Erythroblast (primary cell): ENCODE results near the gene STRIP2.
"Not testable (repeated sequence)": the region's sequence is repeated elsewhere in the genome, so short reads cannot be mapped to it uniquely, and the experiment has no call there.

Experiments used
- DNase-seq, 2 experiments: peaks; one replicate each; lab custom pipeline; 2025; lab: John Stamatoyannopoulos, UW
- GATA1 ChIP-seq: IDR thresholded peaks from 2 replicates; pipeline ENCODE4 v1.6.1; 2011; ENCODE audit warnings: low read depth, mild to moderate bottlenecking, control low read depth, low read length, moderate library complexity
- POLR2A ChIP-seq: IDR thresholded peaks from 2 replicates; pipeline ENCODE4 v1.6.1; 2011; ENCODE audit warnings: mild to moderate bottlenecking, low read length

The STRIP2 gene

GRCh38 chr7:129480674-129481363 lies 46.6 kb downstream of the STRIP2 start:
- DNase-seq, result no peak
- TF ChIP-seq GATA1 (no peak), POLR2A (no peak)

- DNase-seq, result not testable (repeated sequence)
Observed at GRCh38 chr7:129481376-129481775, 47.1 kb downstream of the STRIP2 start.

DNA sequence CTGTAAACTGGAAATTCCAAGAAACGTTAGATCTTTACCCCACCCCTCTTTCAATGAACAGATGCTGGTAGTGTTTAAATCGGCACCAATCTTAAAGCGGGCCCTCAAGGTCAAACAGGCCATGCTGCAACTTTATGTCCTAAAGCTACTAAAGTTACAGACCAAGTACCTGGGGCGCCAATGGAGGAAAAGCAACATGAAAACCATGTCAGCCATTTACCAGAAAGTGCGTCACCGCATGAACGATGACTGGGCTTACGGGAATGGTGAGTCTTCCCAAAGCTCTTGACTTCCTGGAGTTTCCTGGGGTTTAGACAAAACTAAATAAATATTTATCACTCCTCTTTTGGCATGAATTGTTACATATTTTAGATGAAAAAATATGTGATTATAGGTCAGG lies 48.5 kb downstream of the STRIP2 start:
- DNase-seq, result no peak
- TF ChIP-seq POLR2A (no peak), GATA1 (no peak)

DNA sequence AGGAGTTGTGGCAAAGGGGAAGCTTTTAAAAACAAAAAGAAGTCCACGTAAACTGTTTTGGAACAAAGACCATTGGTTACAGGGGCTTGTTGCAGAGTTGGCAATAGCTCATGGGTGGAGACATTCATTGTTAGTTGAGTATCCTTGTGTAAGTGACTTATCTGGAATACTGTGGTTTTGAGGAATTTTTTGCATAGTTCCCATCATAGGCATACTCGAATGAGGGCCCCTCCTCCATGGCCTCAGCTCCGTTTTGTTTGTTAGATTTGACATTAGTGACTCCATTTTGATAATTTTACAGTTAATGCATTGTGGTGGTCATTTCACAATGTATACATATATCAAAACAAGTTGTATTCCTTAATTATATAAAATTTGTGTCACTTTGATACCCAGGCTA lies 55.3 kb downstream of the STRIP2 start:
- no peak for DNase-seq
- TF ChIP-seq POLR2A, result no peak

DNA sequence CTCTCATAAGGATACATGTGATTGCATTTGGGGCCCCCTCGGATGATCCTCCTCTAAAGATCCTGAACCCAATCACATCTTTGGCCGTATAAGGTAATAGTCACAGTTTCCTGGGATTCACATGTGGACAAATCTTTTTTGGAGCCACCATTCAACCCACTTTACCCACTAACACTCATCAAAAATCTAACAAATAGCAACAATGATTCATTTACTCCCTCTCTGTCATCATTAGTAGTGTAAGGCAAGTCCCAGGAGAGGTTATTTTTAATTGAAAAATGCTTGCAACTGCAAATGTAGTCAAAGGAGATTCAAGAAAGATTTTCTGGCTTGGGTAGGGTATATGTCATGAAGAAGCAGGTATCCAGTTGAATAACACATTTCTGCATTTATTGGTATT lies 58.2 kb downstream of the STRIP2 start:
- no peak for DNase-seq
- TF ChIP-seq POLR2A, result no peak
- no peak for TF ChIP-seq GATA1

GRCh38 chr7:129493555-129493954 lies 59.3 kb downstream of the STRIP2 start:
- DNase-seq, result no peak
- TF ChIP-seq POLR2A (no peak), GATA1 (no peak)

GRCh38 chr7:129494041-129494440 lies 59.8 kb downstream of the STRIP2 start:
- no peak for DNase-seq
- TF ChIP-seq GATA1 (no peak), POLR2A (no peak)

GRCh38 chr7:129495987-129496386 lies 61.8 kb downstream of the STRIP2 start:
- TF ChIP-seq GATA1 (no peak), POLR2A (no peak)
- DNase-seq, result no peak

DNA sequence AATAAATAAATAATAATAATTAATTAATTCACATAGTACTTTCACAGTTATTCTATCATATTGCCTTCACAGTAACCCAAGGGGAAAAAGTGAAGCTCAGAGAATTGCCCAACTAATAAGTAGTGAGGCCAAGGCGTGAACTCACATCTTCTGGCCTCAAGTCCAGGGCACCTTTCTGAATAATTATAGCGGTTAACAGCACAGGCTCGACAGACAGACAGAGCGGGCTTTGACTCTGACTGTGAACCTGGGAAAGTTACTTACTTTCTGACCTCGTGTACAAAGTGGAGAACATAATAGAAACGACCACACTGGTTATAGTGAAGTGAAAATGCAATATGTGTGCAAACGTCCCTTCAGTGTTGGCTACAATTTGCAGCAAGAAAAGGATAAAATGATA lies 62.4 kb downstream of the STRIP2 start:
- DNase-seq, result no peak
- TF ChIP-seq GATA1 (no peak), POLR2A (no peak)

DNA sequence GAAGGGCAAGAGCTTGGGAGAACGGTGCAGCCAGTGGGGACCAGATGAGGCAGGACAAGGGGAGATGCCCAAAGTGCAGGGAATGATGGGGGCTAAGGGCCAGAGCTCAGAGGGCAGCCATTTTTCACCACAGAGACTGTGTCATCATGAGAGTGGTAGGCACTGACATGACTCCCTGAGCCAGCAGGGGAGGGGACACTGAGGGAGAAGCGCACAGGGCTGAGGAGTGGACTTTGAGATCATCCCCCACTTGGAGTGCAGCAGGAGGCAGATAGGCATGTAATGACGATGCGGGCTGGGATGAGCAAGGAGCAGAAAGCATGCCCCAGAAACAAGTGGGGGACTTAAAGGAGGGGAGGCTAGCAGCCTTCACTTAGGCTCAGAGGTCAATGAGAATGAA lies 62.9 kb downstream of the STRIP2 start:
- TF ChIP-seq GATA1 (no peak), POLR2A (no peak)
- no peak for DNase-seq

GRCh38 chr7:129498021-129498420 lies 63.8 kb downstream of the STRIP2 start:
- no peak for DNase-seq
- no peak for TF ChIP-seq POLR2A
- TF ChIP-seq GATA1, result no peak

GRCh38 chr7:129499999-129500398 lies 65.8 kb downstream of the STRIP2 start:
- TF ChIP-seq POLR2A (no peak), GATA1 (no peak)
- no peak for DNase-seq

DNA sequence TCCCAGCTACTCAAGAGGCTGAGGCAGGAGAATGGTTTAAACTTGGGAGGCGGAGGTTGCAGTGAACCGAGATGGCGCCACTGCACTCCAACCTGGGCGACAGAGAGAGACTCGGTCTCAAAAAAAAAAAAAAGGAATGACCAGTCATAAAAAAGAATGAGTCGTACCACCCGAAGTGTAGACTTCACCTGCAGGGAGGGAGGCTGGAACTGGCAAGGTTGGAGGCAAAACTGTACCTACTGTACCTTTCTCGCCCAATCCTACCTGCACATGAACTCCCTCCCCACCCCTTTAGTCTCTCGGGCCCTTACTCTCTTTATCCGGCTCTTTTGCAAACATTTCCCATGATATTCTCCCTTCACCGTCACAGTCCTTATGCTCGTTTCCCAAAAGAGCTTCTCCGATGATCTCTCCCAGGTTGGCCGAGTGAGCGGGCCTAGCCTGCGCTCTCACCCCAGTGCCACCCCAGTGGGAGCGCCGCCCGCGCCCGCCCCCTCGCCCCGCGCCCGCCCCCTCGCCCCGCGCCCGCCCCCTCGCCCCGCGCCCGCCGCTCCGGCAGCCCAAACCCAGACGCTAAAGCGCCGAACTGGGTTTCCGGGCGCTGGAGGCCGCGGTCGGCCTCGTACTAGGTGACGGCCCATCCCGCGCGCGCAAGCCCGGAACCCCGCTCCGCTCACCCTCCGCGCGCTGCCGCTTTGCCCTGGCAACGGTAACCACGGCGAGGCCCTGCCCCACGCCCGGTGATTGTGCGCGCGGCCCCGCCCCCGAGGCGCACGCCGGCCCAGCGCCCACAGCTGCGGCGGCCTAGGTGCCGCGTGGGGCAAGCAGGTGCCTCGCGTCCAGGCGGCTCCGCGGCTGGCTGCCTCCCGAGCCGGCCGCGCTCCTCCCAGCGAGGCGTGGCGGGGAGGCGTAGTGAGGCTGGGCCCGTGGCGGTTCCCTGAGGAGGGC lies 67.8 kb downstream of the STRIP2 start, which contains the start of gene SMKR1:
Gene SMKR1, plus strand, starts transcription at position 772 of the 948 bp plus-strand sequence. CDS start 294 bp downstream, outside the sequence.
- DNase-seq, result peak; percentile 76 to 83
- TF ChIP-seq POLR2A (no peak), GATA1 (no peak)

DNA sequence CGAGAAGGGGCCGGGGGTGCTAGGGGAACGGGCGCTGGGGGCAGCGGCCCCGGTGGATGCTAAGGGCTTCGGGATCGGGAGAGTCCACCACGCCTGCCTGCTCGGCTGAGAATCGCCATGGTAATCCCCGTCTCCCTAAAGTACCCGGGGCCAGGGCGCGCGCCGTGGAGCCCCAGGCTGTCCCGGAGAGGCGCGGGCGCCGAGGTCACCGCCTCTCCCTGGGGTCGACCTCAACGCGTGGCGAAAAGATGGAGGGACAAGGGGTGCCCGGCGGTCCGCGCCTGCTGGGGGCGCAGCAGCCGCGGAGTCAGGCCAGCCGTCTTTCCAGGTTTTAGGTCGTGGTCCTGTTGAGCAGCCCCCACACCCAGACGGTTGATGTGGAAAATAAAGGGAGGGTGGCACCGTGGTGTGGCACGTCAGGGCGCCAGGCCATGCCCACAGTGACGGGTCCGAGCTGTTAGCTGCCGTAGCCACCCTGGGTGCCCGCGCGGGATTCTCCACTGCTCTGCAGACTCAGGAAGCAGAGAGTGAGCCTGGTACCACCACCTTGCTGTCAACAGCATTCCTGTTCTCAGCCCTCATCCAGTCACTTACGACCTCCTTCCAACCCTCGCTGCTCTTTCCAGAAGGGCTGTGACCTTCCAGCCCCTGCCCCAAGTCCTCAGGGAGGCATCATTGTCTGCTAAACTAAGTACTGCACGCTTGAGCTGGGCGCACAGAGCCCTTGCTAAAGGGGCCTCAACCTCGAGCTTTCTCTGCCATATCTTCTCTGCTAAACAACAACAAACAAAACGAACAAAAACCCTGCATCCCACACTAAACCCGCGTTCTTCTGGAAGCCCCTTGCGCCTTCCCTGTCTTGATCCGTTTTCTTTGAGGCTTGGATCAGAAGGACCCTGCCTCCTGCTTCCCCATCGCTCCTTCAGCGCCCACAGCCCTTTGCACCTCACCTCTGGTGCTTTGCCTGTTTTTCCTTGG lies 68.8 kb downstream of the STRIP2 start:
- TF ChIP-seq GATA1 (no peak), POLR2A (no peak)
- no peak for DNase-seq
